Left renal pelvis (tissue), 4 donors: ENCODE results near the gene CRB2. TPM values are rescaled to one million over a fixed set of nuclear protein-coding genes. Genes with fewer than 3 reads are reported as not detected.
"Not testable (repeated sequence)": the region's sequence is repeated elsewhere in the genome, so short reads cannot be mapped to it uniquely, and the experiment has no call there.

ENCODE experiments used
- DNase-seq, 4 donors: peaks; one replicate each; pipeline ENCODE4 v3.0.0-alpha.2; 2013; ENCODE audit warnings: low read depth in 4 of 4, low spot score in 3 of 4
- polyA plus RNA-seq, 4 donors: library from polyadenylated mRNA; unstranded; fragments of 120-200 nt; gene quantifications; one replicate each; pipeline ENCODE4 v1.2.1, GENCODE V29; 2013; ENCODE audit not compliant: insufficient read length in 4 of 4

The CRB2 gene
- polyA plus RNA-seq, 4 donors = 0.90 to 30.2 (median 20.5) TPM

DNA sequence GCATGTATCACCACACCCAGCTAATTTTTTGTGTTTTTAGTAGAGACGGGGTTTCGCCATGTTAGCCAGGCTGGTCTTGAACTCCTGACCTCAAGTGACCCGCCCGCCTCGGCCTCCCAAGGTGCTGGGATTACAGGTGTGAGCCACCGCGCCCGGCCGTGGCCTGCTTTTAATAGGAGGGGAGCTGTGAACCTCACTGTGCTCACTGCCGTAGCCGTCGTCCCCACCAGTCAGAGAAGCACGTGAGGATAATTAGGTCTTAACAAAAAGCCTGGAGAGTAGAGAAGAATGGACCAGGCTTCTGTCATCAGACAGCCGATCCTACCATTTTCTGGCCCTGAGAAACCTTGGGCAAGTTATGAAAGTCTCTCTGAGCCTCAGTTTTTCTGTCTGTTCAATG lies 42.9 kb downstream of the CRB2 start:
- DNase-seq = not testable (repeated sequence)

DNA sequence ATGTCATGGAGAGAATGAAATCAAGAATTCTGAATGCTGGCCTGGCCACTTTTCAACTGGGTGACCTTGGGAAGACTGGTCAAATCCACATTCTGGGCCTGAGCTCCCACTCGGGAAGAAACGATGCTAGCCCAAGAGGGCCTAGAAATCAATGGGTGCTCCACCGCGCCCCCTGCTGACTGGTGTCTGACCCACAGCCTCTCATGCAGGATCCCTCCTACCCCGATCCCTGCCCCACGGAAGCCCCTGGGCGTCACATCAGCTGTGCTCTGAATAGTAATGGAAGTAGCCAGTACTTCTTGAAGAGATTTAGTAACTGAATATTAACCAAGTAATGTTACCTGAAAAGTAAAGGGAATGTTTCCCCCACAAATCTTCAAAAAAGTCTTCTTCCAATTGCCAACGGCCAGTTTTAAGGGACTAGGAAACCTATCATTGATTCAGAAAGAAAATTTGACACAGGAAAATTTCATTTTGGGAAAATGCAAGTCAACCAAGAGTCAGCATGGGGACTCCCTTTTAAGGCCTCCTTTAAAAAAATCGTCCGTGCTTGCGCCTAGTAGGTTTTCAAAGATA lies 43.9 kb downstream of the CRB2 start:
- DNase-seq = no peak

DNA sequence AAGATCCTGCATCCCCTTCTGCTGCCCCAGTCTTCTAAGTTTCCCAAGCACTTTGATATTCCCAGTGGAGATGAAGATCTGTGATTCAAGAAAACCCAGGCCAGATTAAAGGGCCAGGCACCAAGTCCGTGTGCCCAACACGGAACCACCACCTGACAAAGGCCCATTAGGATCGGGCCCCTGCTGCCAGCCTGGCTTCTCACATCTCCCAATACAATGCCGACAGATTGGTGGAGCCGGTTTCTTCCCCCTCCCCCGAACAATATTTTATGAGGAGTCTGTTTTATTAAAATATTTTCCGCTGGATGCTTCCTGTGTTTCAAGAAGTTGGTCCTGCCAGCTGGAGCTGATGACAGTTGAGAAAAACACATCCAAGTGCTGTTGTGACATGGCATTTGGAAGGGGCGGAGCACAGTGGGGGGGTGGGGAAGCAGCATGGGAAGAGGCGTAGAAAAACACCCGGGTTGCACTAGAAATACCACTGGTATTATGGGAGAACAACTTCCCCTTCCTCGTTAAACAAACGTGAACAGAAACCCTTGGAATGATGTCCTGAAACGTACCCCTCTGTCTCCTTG lies 45.0 kb downstream of the CRB2 start:
- DNase-seq = no peak

DNA sequence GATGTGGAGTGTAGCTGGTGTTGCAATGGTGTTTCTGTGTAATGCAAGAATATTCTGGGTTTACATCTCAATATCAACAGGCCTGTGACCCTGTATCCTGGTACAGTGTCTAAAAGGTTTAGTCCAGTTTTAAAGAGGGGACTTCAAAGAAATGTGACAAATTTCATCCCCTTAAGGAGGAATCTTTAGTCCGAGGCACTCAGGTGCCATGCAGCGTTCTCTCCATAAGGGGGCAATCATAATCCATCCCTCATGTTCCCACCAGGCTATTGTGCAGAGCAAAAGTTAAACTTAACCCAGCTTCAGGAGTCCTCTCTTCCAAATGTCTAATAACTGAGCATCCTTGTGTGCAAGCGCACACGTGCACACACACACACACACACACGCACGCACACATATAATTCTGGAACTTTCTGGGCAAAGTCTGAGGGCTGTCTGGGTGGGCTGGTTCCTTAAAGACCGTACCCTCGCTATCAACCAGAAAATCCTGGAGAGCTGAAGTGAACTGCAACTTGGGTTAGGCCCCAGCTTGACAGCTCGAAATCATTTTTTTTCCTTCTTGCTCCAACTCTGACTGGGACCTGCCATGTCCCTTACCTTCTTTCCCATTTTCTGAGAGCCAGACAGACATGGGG lies 46.0 kb downstream of the CRB2 start:
- peak in 1 of 4 donors; percentile 37 for DNase-seq

DNA sequence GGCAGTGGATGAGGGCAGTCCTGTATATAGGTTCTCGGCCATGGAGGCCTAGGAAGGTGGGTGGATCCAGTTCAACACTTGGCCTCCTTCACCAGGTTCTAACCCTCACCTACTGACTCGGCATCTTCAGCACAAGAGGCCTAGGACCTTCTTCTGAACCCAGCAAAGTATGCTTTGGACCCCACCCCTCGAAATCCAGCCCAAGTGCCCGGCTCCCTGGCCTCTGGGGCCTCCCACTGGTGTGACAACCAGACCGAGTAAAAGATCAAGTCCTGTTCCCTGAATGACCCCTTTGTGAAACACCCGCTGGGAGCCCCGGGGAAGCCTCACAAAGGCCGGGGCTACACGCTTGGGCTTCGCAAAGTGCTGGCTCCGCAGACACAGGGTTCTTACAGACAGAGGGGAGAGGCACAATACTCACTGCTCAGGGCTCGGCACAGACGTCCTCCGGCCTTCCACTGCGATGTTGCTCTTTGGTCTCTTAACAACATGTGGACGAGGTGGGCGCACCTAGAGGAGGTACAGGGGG lies 47.0 kb downstream of the CRB2 start:
- no peak for DNase-seq

DNA sequence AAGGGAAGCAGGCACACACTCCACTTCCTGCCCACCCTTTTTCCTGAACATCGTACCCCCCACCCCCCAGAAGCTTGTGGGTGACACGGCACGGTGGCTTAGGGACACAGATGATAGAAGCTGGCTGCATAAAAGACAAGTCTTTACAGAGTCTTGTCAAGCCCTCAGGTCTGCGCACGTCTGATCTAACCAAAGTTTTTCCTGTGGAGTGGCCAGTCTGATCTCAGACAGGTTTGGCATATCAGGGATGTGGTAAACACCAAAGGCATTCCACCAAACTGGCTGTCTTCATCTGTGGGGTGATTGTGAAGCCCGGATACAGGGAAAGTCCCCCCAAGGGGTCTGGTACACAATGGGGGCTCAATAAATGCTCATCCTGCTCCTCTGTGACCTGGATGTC lies 50.0 kb downstream of the CRB2 start:
- no peak for DNase-seq

DNA sequence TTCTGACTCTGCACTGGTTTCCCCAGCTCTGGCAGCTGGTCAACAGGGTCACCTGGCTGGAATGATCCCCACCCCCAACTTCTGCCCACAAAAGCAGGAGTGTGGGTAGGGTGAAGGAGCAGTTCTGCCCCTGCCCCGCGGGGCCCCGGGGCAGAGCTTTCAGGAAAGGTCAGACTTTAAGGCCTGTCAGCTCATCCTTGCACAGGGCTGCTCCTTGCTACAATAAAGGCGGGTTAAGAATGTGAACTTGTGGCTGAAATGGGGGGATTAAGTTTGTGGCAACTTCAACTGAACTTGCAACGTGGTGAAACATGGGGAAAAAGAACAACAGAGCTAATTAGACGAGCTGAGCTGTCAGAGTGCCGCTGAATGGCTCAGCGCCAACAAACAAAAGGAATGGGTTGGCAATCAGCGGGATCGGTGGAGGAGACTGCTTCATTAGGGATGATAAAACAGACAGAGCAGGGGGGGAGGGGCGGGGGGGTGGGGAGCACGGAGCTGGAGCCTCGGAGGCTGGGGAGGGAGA lies 50.8 kb downstream of the CRB2 start:
- no peak for DNase-seq

DNA sequence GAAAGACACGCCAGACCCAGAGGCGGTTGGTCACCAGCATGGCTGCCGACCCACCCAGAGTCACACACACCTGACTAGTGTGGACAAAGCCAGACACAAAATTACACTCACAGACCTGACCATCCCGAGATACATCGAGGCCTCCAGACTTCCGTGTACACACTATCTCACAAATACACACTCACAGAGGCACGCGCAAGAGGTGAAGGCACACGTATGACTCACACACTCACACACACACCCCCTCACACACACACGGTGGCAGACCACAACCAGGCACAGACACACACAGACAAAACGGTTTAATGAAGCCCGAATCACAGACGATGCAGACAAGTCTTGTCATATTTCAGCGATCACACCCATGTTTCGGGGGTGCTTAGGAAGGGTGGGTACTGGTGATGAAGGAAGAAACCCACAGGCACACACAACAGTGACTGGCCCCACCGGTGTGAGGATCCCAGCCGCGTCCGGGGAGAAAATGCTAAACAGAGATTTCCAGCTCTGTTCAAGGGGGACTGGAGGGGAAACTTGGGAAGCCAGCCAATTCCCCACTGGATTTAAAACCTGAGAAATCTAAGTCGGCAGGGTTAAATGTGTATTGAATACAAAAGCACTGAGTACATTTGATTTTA lies 51.3 kb downstream of the CRB2 start:
- no peak for DNase-seq

DNA sequence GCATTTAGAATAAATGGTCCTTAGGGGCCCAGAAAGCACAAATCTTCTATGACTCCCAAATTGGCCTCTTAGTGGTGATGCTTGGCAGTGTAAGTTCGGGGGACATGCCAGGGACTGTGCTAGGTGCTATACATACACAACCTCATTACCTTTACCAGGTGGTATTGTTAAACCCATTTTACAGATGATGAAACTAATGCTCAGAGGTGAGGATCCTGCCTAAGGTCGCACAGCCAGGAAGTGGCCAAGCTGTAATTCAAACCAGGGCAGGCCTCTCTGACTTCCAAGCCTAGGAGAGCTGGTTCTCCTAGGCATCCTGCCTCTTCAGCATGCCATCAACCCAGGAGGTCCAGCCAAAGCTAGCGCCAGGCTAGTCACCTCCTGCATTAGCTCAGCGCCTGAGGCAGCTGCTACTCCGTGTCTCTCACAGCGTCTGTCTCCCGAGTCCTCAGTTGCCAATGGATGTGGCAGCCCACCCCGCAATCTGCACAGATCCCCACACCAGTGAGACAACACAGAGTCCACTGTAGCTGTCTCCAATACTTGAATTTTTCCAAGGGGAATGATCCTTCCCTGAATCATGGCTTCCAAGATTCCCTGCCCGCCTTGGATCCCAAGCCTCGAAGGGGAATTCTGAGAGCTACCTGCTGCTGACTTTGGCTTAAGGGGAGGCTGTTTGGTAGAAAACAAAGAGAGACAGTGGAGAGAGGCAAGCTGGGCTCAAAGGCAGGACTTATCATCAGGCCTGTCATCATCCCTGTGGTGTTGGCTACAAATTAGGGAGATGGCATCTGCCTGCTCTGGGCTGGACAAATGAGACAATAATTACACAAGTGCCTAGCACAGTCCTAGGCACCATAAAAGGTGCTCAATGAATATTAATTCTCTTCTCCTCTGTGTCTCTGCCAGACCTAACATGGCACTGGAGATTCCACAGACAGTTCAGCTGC lies 52.6 kb downstream of the CRB2 start:
- no peak for DNase-seq

DNA sequence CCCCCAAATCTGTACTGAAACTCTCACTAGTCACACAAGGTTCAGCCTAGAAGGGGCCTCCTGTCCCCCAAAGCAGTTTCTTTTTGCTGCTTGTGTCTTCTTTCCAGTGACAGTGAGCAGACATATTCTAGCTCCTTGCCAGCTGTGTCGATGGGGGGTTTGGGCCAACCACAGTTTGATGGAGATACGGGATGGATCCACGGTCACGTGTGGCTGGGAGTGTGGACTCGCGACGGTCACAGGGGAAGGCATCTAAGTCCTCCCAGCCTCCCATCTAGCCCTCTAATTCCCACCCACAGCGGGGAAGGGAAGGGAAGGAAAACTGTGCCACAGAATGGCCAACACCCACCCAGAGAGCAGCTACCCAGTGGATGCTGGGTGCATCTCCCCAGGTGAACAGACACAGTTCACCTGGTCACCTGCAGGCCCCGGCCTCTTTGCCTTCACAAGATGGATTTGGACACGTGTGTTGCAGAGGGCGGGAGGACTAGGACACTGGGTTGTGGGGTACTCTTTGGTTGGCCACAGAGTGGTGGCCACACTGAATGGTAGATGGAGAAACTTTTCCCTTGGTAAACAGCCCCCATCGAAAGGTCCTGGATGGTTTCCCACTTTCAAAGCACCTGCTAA lies 54.4 kb downstream of the CRB2 start:
- DNase-seq = no peak

DNA sequence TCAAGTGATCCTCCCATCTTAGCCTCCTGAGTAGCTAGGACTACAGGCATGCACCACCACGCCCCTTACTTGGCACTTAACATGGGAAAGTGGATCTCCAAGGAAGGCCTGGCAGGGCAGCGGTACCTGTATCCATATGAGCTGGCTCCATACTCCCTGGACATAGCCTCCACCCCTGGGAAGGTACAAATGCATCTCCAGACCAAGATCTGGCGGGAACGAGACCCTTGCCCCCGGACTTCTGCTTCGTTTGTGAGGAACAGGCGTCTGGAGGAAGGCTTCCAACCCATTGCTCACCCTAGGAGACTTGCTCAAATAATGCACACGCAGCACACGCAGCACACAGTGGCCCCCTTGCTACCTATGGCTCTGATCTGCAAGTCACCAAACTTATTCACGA lies 55.2 kb downstream of the CRB2 start:
- DNase-seq = no peak

DNA sequence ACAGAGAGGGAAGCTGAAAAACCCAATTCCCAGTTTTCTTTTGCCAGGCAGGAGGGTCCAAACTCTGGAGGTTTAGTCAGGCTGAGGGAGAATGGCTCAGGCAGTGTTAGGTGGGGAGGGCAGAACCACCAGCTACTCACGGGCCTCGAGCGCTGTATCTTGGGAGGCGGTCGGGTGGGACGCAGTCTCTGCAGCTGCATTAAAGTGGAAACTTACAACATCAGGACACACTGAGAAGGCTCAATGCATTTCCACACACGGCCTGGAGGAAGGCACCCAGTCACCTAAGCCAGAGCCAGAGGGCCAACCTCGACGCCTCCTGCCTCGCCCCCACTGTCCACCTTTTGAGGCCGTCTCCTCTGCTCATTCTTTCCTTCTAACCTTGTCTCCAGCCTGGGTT lies 55.6 kb downstream of the CRB2 start:
- DNase-seq = no peak

DNA sequence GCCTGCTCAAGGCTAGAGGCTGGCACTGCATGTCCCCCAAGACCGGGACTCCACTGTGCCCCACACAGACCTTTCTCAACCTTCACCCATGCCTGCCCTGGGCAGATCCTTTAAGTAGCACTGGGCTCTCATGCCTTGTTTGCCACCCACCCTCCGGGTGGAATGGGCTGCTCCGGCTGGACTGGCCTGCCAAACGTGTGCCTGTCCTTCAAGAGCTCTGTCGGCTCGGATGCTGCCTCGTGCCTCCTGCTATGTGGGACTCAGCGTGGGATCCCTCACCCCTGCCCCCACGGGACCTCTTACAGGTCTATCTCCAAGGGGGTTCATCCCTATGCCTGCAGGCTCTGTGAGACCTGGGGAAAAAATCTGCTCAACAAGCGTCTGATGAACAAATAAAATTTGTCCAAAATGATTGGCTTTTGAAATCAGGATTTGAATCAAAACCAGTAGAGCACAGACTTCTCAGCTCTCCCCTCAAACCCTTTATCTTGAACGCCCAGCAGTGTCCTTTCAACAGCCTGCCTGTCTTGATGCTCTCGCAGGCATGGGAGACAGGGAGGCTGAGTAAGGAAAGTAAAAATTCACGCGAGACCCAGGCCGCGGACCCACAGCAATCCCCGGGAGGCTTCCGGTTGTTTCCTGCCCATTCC lies 56.3 kb downstream of the CRB2 start:
- DNase-seq = no peak

DNA sequence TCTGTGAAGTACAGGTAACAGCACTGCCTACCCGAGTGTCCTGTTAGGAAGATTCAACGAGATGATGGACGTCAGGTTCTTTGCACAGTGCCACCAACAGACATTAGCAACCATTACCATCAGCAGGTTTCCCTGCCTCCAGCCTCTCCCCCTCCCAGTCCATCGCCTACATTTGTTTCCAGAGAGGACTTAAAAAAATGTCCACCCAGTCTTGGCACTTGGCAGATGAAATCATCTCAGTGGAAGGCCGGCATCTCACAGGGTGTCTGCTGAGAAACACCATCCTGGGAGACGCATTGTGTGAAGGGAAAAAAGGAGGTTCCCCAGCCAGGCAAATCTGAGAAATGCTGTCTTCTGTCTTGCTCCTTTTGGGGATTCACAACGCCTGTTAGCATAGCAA lies 58.2 kb downstream of the CRB2 start:
- no peak for DNase-seq

DNA sequence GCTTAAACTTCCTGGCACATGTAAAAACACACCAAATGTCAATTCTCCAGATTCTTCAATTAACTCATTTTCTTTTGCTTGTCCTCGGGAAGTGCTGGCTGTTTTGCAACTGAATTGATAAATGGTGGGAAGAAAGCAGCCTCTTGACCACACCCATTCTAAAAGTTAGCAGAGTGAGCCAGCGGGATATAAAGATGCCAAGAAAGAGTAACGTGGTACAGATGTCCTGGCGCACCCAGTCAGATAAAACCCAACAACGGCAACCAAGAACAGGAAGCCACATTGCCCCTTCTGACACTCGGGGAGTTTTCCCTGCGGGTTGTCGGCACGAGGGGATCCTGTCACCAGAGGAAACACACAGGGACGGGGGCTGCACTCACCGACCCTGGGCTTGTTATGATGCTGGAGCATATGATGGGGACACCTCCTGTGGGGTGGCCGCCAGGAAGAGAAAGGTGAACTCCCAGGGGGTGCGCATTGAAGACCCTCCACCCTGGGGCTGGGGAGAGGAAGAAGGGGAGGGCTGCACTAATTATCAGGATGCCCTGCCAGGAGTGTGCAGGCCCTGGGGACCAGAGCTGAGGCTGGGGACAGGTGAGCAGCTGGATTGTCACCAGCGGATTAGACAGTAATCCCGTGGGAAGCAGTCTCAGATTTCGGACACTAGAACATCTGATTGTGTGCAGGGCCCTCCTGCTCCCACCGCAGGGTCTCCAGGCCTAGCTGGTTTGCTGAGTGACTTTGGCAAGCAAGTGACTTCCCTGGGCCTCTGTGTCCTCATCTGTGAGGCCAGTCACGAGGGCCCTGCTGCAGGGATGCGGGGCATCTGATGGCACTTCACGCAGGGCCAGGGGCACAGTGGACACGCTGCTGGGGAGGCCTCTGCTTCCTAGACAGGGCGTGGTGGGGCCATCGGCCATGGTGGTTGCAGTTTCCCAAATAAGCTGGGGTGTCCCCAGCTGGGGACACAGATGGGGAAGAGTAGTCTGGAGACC lies 59.2 kb downstream of the CRB2 start:
- no peak for DNase-seq

DNA sequence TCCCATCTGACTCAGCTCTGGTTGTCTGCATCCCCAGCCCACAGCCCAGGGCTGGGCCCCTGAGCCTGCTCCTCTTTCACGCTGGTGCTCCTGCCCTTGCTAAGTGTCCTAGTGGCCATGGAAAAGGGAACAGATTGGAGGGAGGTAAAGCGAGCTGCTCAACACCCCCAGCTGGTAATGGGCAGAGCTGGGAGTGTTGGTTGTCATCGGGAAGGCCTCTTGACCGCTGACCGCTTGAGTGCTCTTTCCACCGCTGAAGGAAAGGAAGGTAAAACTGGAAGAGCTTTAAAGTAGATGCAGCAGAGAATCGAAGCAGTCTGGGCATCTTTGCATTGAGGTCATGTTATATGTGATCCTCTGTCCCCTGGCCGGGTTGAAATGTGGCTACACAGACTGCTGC lies 60.2 kb downstream of the CRB2 start:
- no peak for DNase-seq

DNA sequence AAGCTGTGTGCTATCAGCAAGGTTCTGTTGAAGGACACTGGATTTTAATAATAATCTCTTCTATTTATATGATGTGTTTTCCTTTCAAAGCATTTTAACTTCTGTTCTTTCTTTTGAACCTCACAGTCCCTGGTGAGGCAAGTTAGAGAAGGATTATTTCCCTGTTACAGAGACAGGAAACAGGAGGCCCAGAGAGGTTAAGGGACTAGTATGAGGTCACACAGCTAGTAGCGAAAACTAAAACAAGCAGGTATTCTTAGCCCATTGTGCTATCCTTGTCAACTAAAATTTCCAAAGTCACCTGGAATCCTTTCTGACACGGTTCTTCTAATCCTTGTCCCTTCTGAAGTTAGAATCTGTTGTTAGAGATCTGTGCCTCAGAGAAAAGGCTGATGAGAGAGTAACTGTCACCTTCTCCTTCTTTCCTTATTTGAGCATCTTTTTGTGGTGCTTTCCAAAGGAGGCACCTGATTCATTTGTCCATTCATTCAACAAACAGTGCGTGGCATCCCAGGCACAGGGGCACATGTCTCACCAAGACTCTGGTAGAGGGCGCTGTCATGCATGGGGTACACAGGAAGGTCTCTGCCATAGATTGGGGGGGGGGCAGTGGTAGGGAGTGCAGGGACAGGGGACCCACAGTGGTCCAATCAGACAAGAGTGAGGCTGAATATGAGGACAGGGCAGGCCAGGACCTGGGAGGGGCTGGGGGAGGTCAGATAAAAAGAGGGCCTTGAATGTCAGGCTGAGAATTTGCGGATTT lies 61.5 kb downstream of the CRB2 start:
- no peak for DNase-seq

DNA sequence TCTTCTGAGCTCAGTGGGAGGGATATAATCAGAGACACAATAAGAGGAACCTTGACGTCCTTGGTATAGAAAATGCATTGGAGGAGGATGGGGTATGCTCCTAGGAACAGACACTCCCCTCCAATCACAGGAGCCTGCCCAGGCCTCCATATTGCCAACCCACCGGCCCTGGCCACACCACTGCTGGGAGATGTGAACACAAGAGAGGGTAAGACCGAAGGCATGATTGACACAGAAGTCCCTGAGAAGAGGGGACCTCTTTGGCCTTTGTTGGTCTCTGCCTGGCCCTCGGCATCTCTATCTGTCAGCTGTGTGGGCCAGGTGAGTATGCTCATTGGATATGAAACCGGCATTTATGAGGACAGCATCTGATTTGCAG lies 62.0 kb downstream of the CRB2 start:
- DNase-seq = no peak
